HFFc6 (cell line): ENCODE measurements around the gene CD200R1L. TPM values are rescaled to one million over a fixed set of nuclear protein-coding genes. Genes with fewer than 3 reads are reported as not detected.

Source experiments
- DNase-seq: peaks from one replicate; pipeline ENCODE4 v3.0.0-alpha.2; 2018
- H3K27ac Mint-ChIP-seq: 2 replicates; pipeline ENCODE4 v1.8.0; 2020; ENCODE audit warnings: mild to moderate bottlenecking, mixed read lengths
- H3K27me3 Mint-ChIP-seq: 2 replicates; pipeline ENCODE4 v1.8.0; 2021; ENCODE audit warnings: mild to moderate bottlenecking, moderate library complexity, mixed read lengths; ENCODE audit not compliant: insufficient read depth
- H3K36me3 Mint-ChIP-seq: 2 replicates; pipeline ENCODE4 v1.8.0; 2021; ENCODE audit warnings: low read depth, mixed read lengths
- H3K4me1 Mint-ChIP-seq: 2 replicates; pipeline ENCODE4 v1.8.0; 2020; ENCODE audit warnings: low read depth, mixed read lengths
- H3K4me3 Mint-ChIP-seq: 2 replicates; pipeline ENCODE4 v1.8.0; 2020; ENCODE audit warnings: mild to moderate bottlenecking, moderate library complexity, mixed read lengths
- H3K9me3 Mint-ChIP-seq: 2 replicates; pipeline ENCODE4 v1.8.0; 2020; ENCODE audit warnings: mild to moderate bottlenecking, mixed read lengths
- CTCF ChIP-seq: fragments of 200-600 bp; sonication (generic); IDR thresholded peaks from 2 replicates; pipeline ENCODE4 v1.5.0; 2021; ENCODE audit warnings: antibody characterized with exemption, mild to moderate bottlenecking
- total RNA-seq, 6 experiments: library from RNA; stranded (reverse); fragmentation: NEBNext Ultra II Directional; extraction: Animal tissue kit (Norgen Biotek cat#: 25700); gene quantifications; 2 replicates in 1 of 6; 3 replicates in 5 of 6; pipeline ENCODE4 v1.2.3, GENCODE V29; 2021

CD200R1L gene
- total RNA-seq, 6 experiments from 2014 or later, result not detected

- Mint-ChIP-seq H3K27me3 (no peaks in the 10 kb centered on the region; the same call in 1 of the 2 replicates), H3K4me3 (no peak overlapping the region), H3K27ac (no peak overlapping the region), H3K36me3 (no peaks in the 10 kb centered on the region), H3K4me1 (peaks cover 35% of the 10 kb centered on the region), H3K9me3 (peaks cover 14% of the 10 kb centered on the region)
- no peak for TF ChIP-seq CTCF
- DNase-seq, result no peak
Observed at GRCh38 chr3:112789787-112790186, 56.9 kb downstream of the CD200R1L start.

GRCh38 chr3:112786881-112787579 lies 59.6 kb downstream of the CD200R1L start:
- TF ChIP-seq CTCF, result no peak
- H3K27me3 Mint-ChIP-seq, result no peaks in the 10 kb centered on the region
- H3K36me3 Mint-ChIP-seq, result no peaks in the 10 kb centered on the region
- H3K9me3 Mint-ChIP-seq, result peaks cover 14% of the 10 kb centered on the region
- no peak overlapping the region for H3K4me3 Mint-ChIP-seq
- no peak for DNase-seq
- H3K4me1 Mint-ChIP-seq, result peaks cover 23% of the 10 kb centered on the region
- H3K27ac Mint-ChIP-seq, result no peak overlapping the region

GRCh38 chr3:112786002-112786590 lies 60.6 kb downstream of the CD200R1L start:
- DNase-seq, result no peak
- peaks cover 32% of the 10 kb centered on the region for H3K4me1 Mint-ChIP-seq
- no peak for TF ChIP-seq CTCF
- H3K27ac Mint-ChIP-seq, result no peak overlapping the region
- no peaks in the 10 kb centered on the region; the same call in 1 of the 2 replicates for H3K27me3 Mint-ChIP-seq
- no peaks in the 10 kb centered on the region for H3K36me3 Mint-ChIP-seq
- H3K4me3 Mint-ChIP-seq, result no peak overlapping the region
- peaks cover 14% of the 10 kb centered on the region for H3K9me3 Mint-ChIP-seq

GRCh38 chr3:112785321-112786001 lies 61.2 kb downstream of the CD200R1L start:
- H3K4me1 Mint-ChIP-seq, result peaks cover 34% of the 10 kb centered on the region
- H3K9me3 Mint-ChIP-seq, result peaks cover 14% of the 10 kb centered on the region
- H3K36me3 Mint-ChIP-seq, result no peaks in the 10 kb centered on the region
- no peak overlapping the region for H3K4me3 Mint-ChIP-seq
- no peaks in the 10 kb centered on the region; the same call in 1 of the 2 replicates for H3K27me3 Mint-ChIP-seq
- no peak overlapping the region for H3K27ac Mint-ChIP-seq
- TF ChIP-seq CTCF, result no peak
- no peak for DNase-seq

- DNase-seq, result no peak
- Mint-ChIP-seq H3K36me3 (no peaks in the 10 kb centered on the region), H3K27me3 (no peaks in the 10 kb centered on the region; the same call in none of the 2 replicates), H3K9me3 (peaks cover 4% of the 10 kb centered on the region), H3K27ac (no peak overlapping the region), H3K4me3 (no peak overlapping the region), H3K4me1 (peaks cover 56% of the 10 kb centered on the region)
- TF ChIP-seq CTCF, result no peak
Observed at GRCh38 chr3:112782491-112782890, 64.2 kb downstream of the CD200R1L start.
